ENCODE results near the gene LASP1.

DNA sequence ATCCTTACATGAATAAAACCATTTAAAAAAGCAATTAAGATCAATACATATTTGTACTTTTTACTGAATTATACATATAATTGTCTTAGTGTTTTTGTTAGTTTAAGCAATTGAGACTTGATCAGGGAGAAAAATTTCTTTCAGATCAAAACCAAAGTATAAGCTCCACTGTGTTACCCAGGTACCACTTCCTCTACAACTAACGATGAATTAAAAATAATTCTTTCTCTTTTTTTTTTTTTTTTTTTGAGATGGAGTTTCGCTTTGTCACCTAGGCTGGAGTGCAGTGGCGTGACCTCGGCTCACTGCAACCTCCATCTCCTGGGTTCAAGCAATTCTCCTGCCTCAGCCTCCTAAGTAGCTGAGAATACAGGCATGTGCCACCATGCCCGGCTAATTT is 90.5 kb downstream of the LASP1 start:
- TF ChIP-seq, protein P1, sequence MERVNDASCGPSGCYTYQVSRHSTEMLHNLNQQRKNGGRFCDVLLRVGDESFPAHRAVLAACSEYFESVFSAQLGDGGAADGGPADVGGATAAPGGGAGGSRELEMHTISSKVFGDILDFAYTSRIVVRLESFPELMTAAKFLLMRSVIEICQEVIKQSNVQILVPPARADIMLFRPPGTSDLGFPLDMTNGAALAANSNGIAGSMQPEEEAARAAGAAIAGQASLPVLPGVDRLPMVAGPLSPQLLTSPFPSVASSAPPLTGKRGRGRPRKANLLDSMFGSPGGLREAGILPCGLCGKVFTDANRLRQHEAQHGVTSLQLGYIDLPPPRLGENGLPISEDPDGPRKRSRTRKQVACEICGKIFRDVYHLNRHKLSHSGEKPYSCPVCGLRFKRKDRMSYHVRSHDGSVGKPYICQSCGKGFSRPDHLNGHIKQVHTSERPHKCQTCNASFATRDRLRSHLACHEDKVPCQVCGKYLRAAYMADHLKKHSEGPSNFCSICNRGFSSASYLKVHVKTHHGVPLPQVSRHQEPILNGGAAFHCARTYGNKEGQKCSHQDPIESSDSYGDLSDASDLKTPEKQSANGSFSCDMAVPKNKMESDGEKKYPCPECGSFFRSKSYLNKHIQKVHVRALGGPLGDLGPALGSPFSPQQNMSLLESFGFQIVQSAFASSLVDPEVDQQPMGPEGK (CRISPR knock-in tag; IDR thresholded peaks at IDR 0.05; ENCODE audit: borderline replicate concordance): no peak
- TF ChIP-seq PPARA (CRISPR knock-in tag; IDR thresholded peaks at IDR 0.05; ENCODE audit: borderline replicate concordance): no peak
- TF ChIP-seq, protein P2, sequence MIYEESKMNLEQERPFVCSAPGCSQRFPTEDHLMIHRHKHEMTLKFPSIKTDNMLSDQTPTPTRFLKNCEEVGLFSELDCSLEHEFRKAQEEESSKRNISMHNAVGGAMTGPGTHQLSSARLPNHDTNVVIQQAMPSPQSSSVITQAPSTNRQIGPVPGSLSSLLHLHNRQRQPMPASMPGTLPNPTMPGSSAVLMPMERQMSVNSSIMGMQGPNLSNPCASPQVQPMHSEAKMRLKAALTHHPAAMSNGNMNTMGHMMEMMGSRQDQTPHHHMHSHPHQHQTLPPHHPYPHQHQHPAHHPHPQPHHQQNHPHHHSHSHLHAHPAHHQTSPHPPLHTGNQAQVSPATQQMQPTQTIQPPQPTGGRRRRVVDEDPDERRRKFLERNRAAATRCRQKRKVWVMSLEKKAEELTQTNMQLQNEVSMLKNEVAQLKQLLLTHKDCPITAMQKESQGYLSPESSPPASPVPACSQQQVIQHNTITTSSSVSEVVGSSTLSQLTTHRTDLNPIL (CRISPR knock-in tag; IDR thresholded peaks at IDR 0.05; ENCODE audit: low read depth): no peak
- no peak for TF ChIP-seq ZFP30 (CRISPR knock-in tag; IDR thresholded peaks at IDR 0.05)
- TF ChIP-seq, protein P3, sequence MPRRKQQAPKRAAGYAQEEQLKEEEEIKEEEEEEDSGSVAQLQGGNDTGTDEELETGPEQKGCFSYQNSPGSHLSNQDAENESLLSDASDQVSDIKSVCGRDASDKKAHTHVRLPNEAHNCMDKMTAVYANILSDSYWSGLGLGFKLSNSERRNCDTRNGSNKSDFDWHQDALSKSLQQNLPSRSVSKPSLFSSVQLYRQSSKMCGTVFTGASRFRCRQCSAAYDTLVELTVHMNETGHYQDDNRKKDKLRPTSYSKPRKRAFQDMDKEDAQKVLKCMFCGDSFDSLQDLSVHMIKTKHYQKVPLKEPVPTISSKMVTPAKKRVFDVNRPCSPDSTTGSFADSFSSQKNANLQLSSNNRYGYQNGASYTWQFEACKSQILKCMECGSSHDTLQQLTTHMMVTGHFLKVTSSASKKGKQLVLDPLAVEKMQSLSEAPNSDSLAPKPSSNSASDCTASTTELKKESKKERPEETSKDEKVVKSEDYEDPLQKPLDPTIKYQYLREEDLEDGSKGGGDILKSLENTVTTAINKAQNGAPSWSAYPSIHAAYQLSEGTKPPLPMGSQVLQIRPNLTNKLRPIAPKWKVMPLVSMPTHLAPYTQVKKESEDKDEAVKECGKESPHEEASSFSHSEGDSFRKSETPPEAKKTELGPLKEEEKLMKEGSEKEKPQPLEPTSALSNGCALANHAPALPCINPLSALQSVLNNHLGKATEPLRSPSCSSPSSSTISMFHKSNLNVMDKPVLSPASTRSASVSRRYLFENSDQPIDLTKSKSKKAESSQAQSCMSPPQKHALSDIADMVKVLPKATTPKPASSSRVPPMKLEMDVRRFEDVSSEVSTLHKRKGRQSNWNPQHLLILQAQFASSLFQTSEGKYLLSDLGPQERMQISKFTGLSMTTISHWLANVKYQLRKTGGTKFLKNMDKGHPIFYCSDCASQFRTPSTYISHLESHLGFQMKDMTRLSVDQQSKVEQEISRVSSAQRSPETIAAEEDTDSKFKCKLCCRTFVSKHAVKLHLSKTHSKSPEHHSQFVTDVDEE (CRISPR knock-in tag; IDR thresholded peaks at IDR 0.05): no peak
- no peak for TF ChIP-seq BACH2 (CRISPR knock-in tag; IDR thresholded peaks at IDR 0.05; ENCODE audit: borderline replicate concordance)
- no peak for TF ChIP-seq RARB (CRISPR knock-in tag; IDR thresholded peaks at IDR 0.05)

Measured in SK-N-SH treated with all-trans-retinoic acid at 6 μM for 48 hours (cell line).